ENCODE results near the gene ITIH1. TPM values are rescaled to one million over a fixed set of nuclear protein-coding genes. Genes with fewer than 3 reads are reported as not detected.
A peak's percentile ranks its signal among the peaks of the same experiment; 100 is the strongest.

Gene ITIH1
- total and polyA plus RNA-seq, 9 of the 15 experiments (the other 6 are each of a cell fraction or from before 2014, with no cell fraction given), result 0.31 TPM; not detected in 8

DNA sequence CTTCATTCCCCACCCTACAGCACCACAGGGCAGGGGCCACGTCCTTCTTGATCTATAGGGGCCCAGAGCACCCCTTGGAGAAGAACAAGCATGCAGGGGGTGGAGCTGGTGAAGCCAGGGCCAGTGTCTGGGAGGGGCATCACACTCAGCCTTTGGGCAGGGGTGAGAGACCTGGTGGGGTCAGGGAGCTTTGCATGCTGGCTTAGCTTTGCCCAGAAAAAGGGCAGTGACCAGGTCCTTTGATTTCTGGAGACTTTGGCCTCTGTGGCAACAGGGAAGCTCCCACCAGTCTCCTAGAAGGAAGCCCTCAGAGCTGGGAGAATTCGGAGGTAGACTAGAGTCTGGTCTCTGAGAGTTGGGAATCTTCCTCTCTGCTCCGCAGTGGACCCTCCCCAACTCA, 52.1 kb downstream of the ITIH1 start:
- DNase-seq (ENCODE audit: extremely low read depth in 1 of 4, low spot score in 3 of 4) (no peak), FAIRE-seq (no peak), ATAC-seq (no peak)
- Histone ChIP-seq H3K4me2 (ENCODE audit: insufficient read depth, low read length) (no peak overlapping the region), H3K27ac (ENCODE audit: extremely low read depth, low read depth, low read length) (no peak overlapping the region), H3K9me3 (replicated peaks; ENCODE audit: control insufficient read depth, insufficient read depth, low read depth, low read length) (no peaks in the 10 kb centered on the region), H3K4me1 (replicated peaks in 1 of 2; ENCODE audit: control insufficient read depth in 2 of 2, insufficient read depth in 2 of 2, low read length in 2 of 2) (peaks cover 15 to 20% of the 10 kb centered on the region in 2 experiments), H3K4me3 (no peak overlapping the region), H3K27me3 (ENCODE audit: control insufficient read depth in 2 of 2, insufficient read depth in 2 of 2, low read length in 2 of 2) (peaks cover 0 to 36% of the 10 kb centered on the region in 2 experiments; a peak in 4 of 5 replicates), H4K20me1 (replicated peaks; ENCODE audit: control insufficient read depth, insufficient read depth, low read length) (no peaks in the 10 kb centered on the region; the same call in 1 of the 2 replicates), H3K36me3 (ENCODE audit: control insufficient read depth, insufficient read depth, low read length) (no peaks in the 10 kb centered on the region), H3K9ac (ENCODE audit: insufficient read depth in 1 of 2, low read depth in 2 of 2, low read length in 2 of 2) (0 out of 4 replicates have a peak overlapping the region, but pooled peaks of 1 of the 2 experiments have one; percentile 48), H3K79me2 (ENCODE audit: control insufficient read depth, insufficient read depth, low read length) (no peaks in the 10 kb centered on the region), H2AFZ (ENCODE audit: low read depth, low read length) (no peak overlapping the region), H3K9me1 (ENCODE audit: control insufficient read depth, insufficient read depth, low read length) (no peaks in the 10 kb centered on the region)
- 17% methylated on average over 3 of the region's 3 CpGs for WGBS (ENCODE audit: insufficient coverage, low coverage, missing lambda C conversion rate)
- BruUV-seq (replicated peaks), result no TSS peak
- TF ChIP-seq TBP (optimal IDR thresholded peaks at IDR 0.05; ENCODE audit: low read depth, low read length), result no peak
- TF ChIP-seq, protein P1, sequence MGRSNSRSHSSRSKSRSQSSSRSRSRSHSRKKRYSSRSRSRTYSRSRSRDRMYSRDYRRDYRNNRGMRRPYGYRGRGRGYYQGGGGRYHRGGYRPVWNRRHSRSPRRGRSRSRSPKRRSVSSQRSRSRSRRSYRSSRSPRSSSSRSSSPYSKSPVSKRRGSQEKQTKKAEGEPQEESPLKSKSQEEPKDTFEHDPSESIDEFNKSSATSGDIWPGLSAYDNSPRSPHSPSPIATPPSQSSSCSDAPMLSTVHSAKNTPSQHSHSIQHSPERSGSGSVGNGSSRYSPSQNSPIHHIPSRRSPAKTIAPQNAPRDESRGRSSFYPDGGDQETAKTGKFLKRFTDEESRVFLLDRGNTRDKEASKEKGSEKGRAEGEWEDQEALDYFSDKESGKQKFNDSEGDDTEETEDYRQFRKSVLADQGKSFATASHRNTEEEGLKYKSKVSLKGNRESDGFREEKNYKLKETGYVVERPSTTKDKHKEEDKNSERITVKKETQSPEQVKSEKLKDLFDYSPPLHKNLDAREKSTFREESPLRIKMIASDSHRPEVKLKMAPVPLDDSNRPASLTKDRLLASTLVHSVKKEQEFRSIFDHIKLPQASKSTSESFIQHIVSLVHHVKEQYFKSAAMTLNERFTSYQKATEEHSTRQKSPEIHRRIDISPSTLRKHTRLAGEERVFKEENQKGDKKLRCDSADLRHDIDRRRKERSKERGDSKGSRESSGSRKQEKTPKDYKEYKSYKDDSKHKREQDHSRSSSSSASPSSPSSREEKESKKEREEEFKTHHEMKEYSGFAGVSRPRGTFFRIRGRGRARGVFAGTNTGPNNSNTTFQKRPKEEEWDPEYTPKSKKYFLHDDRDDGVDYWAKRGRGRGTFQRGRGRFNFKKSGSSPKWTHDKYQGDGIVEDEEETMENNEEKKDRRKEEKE (IDR thresholded peaks at IDR 0.05; ENCODE audit: borderline replicate concordance in 1 of 2, control insufficient read depth in 1 of 2, low read depth in 2 of 2, low read length in 1 of 2), result no peak
- TF ChIP-seq POLR2AphosphoS2 (IDR thresholded peaks at IDR 0.05; ENCODE audit: low read length), result no peak
- no peak for TF ChIP-seq ZNF785 (CRISPR knock-in tag; IDR thresholded peaks at IDR 0.05)
- no peak for TF ChIP-seq GTF2A2 (tag; IDR thresholded peaks at IDR 0.05)
- TF ChIP-seq, protein P2, sequence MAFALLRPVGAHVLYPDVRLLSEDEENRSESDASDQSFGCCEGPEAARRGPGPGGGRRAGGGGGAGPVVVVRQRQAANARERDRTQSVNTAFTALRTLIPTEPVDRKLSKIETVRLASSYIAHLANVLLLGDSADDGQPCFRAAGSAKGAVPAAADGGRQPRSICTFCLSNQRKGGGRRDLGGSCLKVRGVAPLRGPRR (CRISPR knock-in tag; IDR thresholded peaks at IDR 0.05), result no peak
- TF ChIP-seq, protein P3, sequence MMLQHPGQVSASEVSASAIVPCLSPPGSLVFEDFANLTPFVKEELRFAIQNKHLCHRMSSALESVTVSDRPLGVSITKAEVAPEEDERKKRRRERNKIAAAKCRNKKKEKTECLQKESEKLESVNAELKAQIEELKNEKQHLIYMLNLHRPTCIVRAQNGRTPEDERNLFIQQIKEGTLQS (IDR thresholded peaks at IDR 0.05), result no peak
- TF ChIP-seq, protein P3 (CRISPR knock-in tag; conservative IDR thresholded peaks at IDR 0.05), result no peak
- no peak for TF ChIP-seq TEAD1 (CRISPR knock-in tag; IDR thresholded peaks at IDR 0.05)
- intact Hi-C loops (cut with micrococcal nuclease) (no loop called here), in situ Hi-C loops (cut with MboI) (no loop called here)
- POLR2A ChIA-PET, result no interaction called here
- CTCF ChIA-PET (ENCODE audit: low intra/inter-chr PET ratio), result no interaction called here
